SU-DHL-6 (cell line): ENCODE data around the gene TRPM1.

ENCODE experiments used
- CTCF ChIP-seq: fragments of 200-600 bp; sonication (generic); IDR thresholded peaks from one replicate; pipeline ENCODE4 v1.5.1; 2017; ENCODE audit warnings: antibody characterized with exemption, mild to moderate bottlenecking, low read length, moderate library complexity; ENCODE audit not compliant: insufficient read depth, poor library complexity, severe bottlenecking
- EZH2phosphoT487 ChIP-seq: fragments of 200-600 bp; sonication (generic), shearing (Covaris generic); conservative IDR thresholded peaks from 2 replicates; pipeline ENCODE4 v1.6.1; 2018; ENCODE audit warnings: mild to moderate bottlenecking, antibody characterized with exemption, low read length, moderate library complexity, mixed read lengths

DNA sequence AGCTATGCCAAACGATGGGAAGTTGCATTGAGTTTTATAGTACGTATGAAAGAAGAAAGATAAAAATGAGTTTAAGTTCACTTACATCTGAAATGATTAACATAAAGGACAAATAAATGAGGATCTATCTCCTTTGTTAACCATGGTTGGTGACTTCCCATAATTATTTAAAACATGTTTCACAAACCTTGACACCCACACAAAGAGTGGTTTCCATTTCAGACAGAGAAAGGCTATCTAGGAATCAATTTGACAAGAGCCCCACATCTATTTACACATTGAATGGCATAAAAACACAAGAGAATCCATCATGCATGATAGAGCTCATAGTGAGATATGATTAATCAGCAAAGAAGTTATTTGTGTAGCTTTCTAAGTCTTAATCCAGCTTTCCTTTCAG is 95.9 kb downstream of the TRPM1 start:
- no peak for TF ChIP-seq CTCF
- TF ChIP-seq EZH2phosphoT487: no peak
